NT2/D1 (cell line): ENCODE measurements around the gene PMM1.
A peak's percentile ranks its signal among the peaks of the same experiment; 100 is the strongest.
"Not testable (repeated sequence)": the region's sequence is repeated elsewhere in the genome, so short reads cannot be mapped to it uniquely, and the experiment has no call there.

Source experiments
- DNase-seq: peaks from one replicate; pipeline ENCODE4 v3.0.0-alpha.2; 2011; ENCODE audit warnings: low read depth, low spot score
- H3K27me3 ChIP-seq: 2 replicates; pipeline ENCODE4 v1.6.0; 2011; ENCODE audit warnings: mild to moderate bottlenecking; ENCODE audit not compliant: insufficient read length, insufficient read depth
- H3K36me3 ChIP-seq: 2 replicates; pipeline ENCODE4 v1.6.1; 2011; ENCODE audit warnings: mild to moderate bottlenecking, low read length, mixed read lengths; ENCODE audit not compliant: insufficient read depth, insufficient read length
- H3K4me1 ChIP-seq: 2 replicates; pipeline ENCODE4 v1.5.1; 2011; ENCODE audit not compliant: insufficient read depth, insufficient read length
- H3K4me3 ChIP-seq: 2 replicates; pipeline ENCODE4 v1.5.1; 2011; ENCODE audit warnings: low read depth; ENCODE audit not compliant: insufficient read length
- H3K9ac ChIP-seq: 2 replicates; pipeline ENCODE4 v1.6.0; 2011; ENCODE audit warnings: low read depth; ENCODE audit not compliant: insufficient read length
- H3K9me3 ChIP-seq: 2 replicates; pipeline ENCODE4 v1.5.1; 2011; ENCODE audit warnings: mild to moderate bottlenecking, low read length; ENCODE audit not compliant: insufficient read depth
- SUZ12 ChIP-seq: IDR thresholded peaks from 2 replicates; pipeline ENCODE4 v1.6.1; 2011; ENCODE audit not compliant: insufficient read length, insufficient read depth; ENCODE audit errors: extremely low read depth
- YY1 ChIP-seq: IDR thresholded peaks from 2 replicates; pipeline ENCODE4 v1.6.1; 2011; ENCODE audit not compliant: insufficient read length, insufficient read depth
- ZNF274 ChIP-seq: IDR thresholded peaks from 2 replicates; pipeline ENCODE4 v1.6.1; 2011; ENCODE audit warnings: mild to moderate bottlenecking, low read depth, low read length

PMM1 gene

GRCh38 chr22:41589391-41590241 lies at the start of gene PMM1:
Gene PMM1 (minus strand): TSS chr22:41589840. CDS start chr22:41589805, 35 bp downstream.
- Histone ChIP-seq H3K36me3 (peaks cover 4% of the 10 kb centered on the region), H3K4me3 (peak within 1 kb of the TSS; percentile 80), H3K4me1 (peaks cover 4% of the 10 kb centered on the region), H3K9me3 (peaks cover 6% of the 10 kb centered on the region; the same call in 1 of the 2 replicates), H3K9ac (peak within 1 kb of the TSS; percentile 85), H3K27me3 (no peaks in the 10 kb centered on the region)
- TF ChIP-seq SUZ12, result no peak
- TF ChIP-seq YY1, result peak; percentile 24
- no peak for TF ChIP-seq ZNF274
- peak; percentile 97 for DNase-seq

GRCh38 chr22:41638748-41639147 lies 49.1 kb upstream of the PMM1 start:
- Histone ChIP-seq H3K9me3 (no peaks in the 10 kb centered on the region), H3K36me3 (peaks cover 89% of the 10 kb centered on the region), H3K9ac (no peak overlapping the region), H3K27me3 (no peaks in the 10 kb centered on the region), H3K4me1 (no peaks in the 10 kb centered on the region), H3K4me3 (no peak overlapping the region)
- no peak for DNase-seq
- TF ChIP-seq ZNF274 (no peak), SUZ12 (no peak), YY1 (no peak)

- H3K36me3 ChIP-seq, result peaks cover 90% of the 10 kb centered on the region
Observed at GRCh38 chr22:41638124-41638523, 48.5 kb upstream of the PMM1 start.

GRCh38 chr22:41637623-41638022 lies 48.0 kb upstream of the PMM1 start:
- peaks cover 87% of the 10 kb centered on the region for H3K36me3 ChIP-seq
- H3K4me3 ChIP-seq, DNase-seq, H3K4me1 ChIP-seq, H3K9ac ChIP-seq, H3K9me3 ChIP-seq, H3K27me3 ChIP-seq: not testable (repeated sequence)

More at GRCh38 chr22:41638124-41638523, 48.5 kb upstream of the PMM1 start:
- no peaks in the 10 kb centered on the region for H3K9me3 ChIP-seq
- no peak for TF ChIP-seq YY1
- no peak for TF ChIP-seq ZNF274
- TF ChIP-seq SUZ12, result no peak
- H3K4me3 ChIP-seq, result no peak overlapping the region
- no peak overlapping the region for H3K9ac ChIP-seq
- no peaks in the 10 kb centered on the region for H3K4me1 ChIP-seq
- no peak for DNase-seq
- H3K27me3 ChIP-seq, result no peaks in the 10 kb centered on the region

- Histone ChIP-seq H3K36me3 (peaks cover 83% of the 10 kb centered on the region), H3K27me3 (no peaks in the 10 kb centered on the region), H3K4me1 (no peaks in the 10 kb centered on the region), H3K4me3 (no peak overlapping the region), H3K9me3 (no peaks in the 10 kb centered on the region), H3K9ac (no peak overlapping the region)
- DNase-seq, result no peak
- TF ChIP-seq YY1 (no peak), SUZ12 (no peak)
Observed at GRCh38 chr22:41636467-41636866, 46.8 kb upstream of the PMM1 start.

- not testable (repeated sequence) for H3K27me3 ChIP-seq, H3K4me1 ChIP-seq, H3K4me3 ChIP-seq
Observed at GRCh38 chr22:41634610-41635009, 45.0 kb upstream of the PMM1 start.

GRCh38 chr22:41631615-41632014 lies 42.0 kb upstream of the PMM1 start:
- not testable (repeated sequence) for H3K27me3 ChIP-seq, DNase-seq, H3K4me3 ChIP-seq, H3K9ac ChIP-seq, H3K4me1 ChIP-seq
- H3K36me3 ChIP-seq, result peaks cover 69% of the 10 kb centered on the region
- peaks cover 22% of the 10 kb centered on the region; the same call in 1 of the 2 replicates for H3K9me3 ChIP-seq

More at GRCh38 chr22:41634610-41635009, 45.0 kb upstream of the PMM1 start:
- H3K9me3 ChIP-seq, H3K9ac ChIP-seq, DNase-seq: not testable (repeated sequence)
- peaks cover 70% of the 10 kb centered on the region for H3K36me3 ChIP-seq

GRCh38 chr22:41631115-41631514 lies 41.5 kb upstream of the PMM1 start:
- not testable (repeated sequence) for H3K9ac ChIP-seq, H3K4me3 ChIP-seq, DNase-seq, H3K4me1 ChIP-seq, H3K27me3 ChIP-seq
- Histone ChIP-seq H3K9me3 (peaks cover 22% of the 10 kb centered on the region; the same call in 1 of the 2 replicates), H3K36me3 (peaks cover 64% of the 10 kb centered on the region)
